Measurements from ENCODE around the gene RANBP3L. TPM values are rescaled to one million over a fixed set of nuclear protein-coding genes. Genes with fewer than 3 reads are reported as not detected.

The RANBP3L gene
- total RNA-seq, 6 experiments from 2014 or later: not detected

DNA sequence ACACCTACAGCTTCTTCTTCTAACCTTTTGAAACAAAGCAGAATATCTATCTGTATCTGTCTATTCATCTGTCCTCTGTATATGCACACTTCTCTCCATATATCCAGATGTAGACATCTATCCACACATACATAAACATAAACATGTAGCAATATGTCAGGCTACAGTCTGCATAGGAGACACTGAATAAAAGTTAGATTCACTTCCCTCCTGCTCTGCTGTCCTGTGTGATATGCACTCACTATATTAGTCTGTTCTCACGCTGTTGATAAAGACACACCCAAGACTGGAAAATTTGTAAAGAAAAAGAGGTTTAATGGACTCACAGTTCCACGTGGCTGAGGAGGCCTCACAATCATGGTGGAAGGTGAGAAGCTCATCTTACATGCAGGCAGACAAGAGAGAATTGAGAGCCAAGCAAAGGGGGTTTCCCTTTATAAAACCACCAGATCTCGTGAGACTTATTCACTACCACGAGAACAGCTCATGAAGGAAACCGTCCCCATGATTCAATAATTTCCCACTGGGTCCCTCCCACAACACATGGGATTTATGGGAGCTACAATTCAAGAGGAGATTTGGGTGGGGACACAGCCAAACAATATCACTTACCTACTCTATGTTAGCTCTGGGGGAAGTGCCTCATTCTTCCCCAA lies 24.1 kb downstream of the RANBP3L start:
- TF ChIP-seq, protein P1, sequence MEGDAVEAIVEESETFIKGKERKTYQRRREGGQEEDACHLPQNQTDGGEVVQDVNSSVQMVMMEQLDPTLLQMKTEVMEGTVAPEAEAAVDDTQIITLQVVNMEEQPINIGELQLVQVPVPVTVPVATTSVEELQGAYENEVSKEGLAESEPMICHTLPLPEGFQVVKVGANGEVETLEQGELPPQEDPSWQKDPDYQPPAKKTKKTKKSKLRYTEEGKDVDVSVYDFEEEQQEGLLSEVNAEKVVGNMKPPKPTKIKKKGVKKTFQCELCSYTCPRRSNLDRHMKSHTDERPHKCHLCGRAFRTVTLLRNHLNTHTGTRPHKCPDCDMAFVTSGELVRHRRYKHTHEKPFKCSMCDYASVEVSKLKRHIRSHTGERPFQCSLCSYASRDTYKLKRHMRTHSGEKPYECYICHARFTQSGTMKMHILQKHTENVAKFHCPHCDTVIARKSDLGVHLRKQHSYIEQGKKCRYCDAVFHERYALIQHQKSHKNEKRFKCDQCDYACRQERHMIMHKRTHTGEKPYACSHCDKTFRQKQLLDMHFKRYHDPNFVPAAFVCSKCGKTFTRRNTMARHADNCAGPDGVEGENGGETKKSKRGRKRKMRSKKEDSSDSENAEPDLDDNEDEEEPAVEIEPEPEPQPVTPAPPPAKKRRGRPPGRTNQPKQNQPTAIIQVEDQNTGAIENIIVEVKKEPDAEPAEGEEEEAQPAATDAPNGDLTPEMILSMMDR (IDR thresholded peaks at IDR 0.05): no peak
- H3K4me1 Mint-ChIP-seq (ENCODE audit: low read depth): peaks cover 6% of the 10 kb centered on the region; the same call in 1 of the 2 replicates
- H3K27me3 Mint-ChIP-seq (ENCODE audit: insufficient read depth): peaks cover 12% of the 10 kb centered on the region
- no peaks in the 10 kb centered on the region for H3K9me3 Mint-ChIP-seq
- no peak overlapping the region for H3K27ac Mint-ChIP-seq
- DNase-seq: no peak
- H3K36me3 Mint-ChIP-seq (ENCODE audit: low read depth): no peaks in the 10 kb centered on the region
- H3K4me3 Mint-ChIP-seq: no peak overlapping the region

DNA sequence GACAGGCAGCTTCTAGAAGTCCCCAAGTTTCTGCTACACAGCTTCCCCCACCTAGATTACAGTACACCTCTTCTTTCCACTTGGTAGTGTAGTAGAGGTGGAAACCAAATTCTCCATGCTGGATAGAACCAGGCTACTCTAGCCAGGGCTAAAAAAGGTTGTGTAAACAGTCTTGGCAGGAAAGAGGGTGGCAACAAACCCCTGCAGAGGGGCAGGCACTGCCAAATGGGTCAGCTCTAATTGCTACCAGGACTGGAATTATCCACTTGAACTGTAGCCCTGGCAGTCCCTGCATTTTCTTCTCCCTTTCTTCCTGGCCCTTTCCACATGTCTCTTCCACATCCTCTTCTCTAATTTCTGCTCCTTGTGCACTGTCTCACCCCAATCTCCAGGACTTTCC lies 24.8 kb downstream of the RANBP3L start:
- Mint-ChIP-seq H3K36me3 (ENCODE audit: low read depth) (no peaks in the 10 kb centered on the region), H3K27ac (no peak overlapping the region), H3K27me3 (ENCODE audit: insufficient read depth) (peaks cover 12% of the 10 kb centered on the region), H3K4me1 (ENCODE audit: low read depth) (peaks cover 6% of the 10 kb centered on the region; the same call in 1 of the 2 replicates), H3K9me3 (no peaks in the 10 kb centered on the region), H3K4me3 (no peak overlapping the region)
- DNase-seq: no peak
- TF ChIP-seq, protein P1 (IDR thresholded peaks at IDR 0.05): no peak

DNA sequence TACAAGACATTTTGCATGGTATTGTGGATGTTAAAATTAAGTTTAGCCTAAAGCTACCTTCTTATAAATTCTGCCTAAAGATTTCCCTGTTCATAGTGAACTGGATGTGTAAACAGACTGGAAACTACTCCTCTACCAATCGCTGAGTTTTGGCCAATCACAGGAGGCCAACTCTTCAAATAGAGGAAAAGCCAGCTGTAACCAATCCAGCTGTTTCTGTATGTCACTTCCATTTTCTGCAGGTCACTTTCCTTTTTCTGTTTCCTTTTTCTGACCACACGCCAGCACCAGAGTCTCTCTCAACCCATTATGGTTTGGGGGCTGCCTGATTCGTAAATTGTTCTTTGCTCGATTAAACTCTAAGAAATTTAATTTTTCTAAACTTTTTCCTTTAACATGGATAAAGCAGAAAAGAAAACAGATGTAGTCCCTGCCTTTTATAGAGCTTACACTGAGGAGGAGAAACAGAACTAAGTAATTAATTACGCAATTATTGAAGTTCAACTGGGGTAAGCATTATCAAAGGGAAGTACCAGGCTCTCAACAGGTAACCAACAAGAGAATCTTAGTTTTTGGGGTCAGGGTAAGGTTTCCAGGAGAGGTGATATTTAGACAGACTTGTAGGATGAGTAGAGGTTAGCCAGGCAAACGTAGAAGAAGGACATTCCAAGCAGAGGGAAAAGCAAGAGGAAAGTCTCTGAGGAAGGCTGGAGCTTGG lies 27.7 kb downstream of the RANBP3L start:
- no peaks in the 10 kb centered on the region for H3K36me3 Mint-ChIP-seq (ENCODE audit: low read depth)
- DNase-seq: no peak
- no peak overlapping the region for H3K27ac Mint-ChIP-seq
- TF ChIP-seq, protein P1 (IDR thresholded peaks at IDR 0.05): no peak
- H3K4me1 Mint-ChIP-seq (ENCODE audit: low read depth): peaks cover 4% of the 10 kb centered on the region; the same call in 1 of the 2 replicates
- no peaks in the 10 kb centered on the region for H3K9me3 Mint-ChIP-seq
- peaks cover 10% of the 10 kb centered on the region; the same call in 1 of the 2 replicates for H3K27me3 Mint-ChIP-seq (ENCODE audit: insufficient read depth)
- no peak overlapping the region for H3K4me3 Mint-ChIP-seq

DNA sequence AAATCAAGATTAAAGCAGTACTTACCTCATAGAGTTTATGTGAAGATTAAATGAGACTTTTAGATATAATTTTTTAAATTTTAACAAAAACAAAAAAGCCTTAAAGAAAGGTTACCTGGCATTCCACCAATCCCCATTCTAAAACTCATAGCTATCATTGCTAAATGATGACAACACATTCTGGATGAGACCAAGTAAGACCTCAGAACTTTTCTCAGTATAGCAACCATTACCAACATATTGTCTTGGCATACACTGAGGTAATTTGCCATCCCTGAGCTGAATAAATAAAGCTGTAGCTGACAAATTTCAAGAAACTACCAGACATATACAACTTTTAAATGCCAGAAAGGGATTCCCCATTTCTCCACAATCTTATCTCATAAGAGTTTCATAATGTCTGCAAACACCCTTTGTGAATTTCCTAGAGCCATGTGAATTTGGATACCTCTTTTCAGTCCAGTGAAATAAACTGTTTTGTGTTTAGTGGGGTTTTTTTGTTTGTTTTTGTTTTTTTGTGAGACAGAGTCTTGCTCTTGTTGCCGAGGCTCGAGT lies 29.5 kb downstream of the RANBP3L start:
- H3K9me3 Mint-ChIP-seq: no peaks in the 10 kb centered on the region
- no peaks in the 10 kb centered on the region for H3K4me1 Mint-ChIP-seq (ENCODE audit: low read depth)
- H3K27ac Mint-ChIP-seq: no peak overlapping the region
- no peak for DNase-seq
- no peak overlapping the region for H3K4me3 Mint-ChIP-seq
- TF ChIP-seq, protein P1 (IDR thresholded peaks at IDR 0.05): no peak
- peaks cover 6% of the 10 kb centered on the region; the same call in 1 of the 2 replicates for H3K27me3 Mint-ChIP-seq (ENCODE audit: insufficient read depth)
- no peaks in the 10 kb centered on the region for H3K36me3 Mint-ChIP-seq (ENCODE audit: low read depth)

DNA sequence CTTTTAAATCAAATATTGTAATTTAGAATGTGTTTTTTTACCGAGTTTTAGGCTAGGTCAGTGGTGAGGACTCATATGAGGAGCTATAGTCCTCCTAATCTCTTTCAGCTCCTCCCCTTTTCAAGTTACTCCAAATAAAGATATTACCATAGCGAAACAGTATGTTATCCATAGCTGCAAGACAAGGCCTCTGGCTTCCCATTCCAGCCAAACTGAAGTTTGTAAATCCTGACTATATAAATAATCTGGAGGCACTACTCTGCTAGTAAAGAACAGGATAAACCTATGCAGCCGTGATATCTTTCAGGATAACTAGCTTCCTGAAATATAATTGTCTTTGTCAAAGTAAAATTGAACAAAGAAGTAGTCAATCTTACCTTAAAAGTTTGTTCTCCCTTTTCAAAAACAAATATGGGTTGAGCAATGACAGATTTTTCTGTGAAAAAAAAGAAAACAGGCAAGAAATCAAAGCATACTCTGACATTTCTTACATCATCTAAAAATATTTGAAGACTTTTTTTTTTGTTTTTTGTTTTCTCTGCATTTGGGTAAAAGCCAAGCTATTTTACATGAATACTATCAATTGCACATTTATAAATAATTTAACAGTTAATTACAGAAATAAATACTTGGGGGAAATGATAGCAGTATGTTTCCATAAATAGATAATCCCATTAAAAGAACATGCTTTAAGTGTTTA lies 30.7 kb downstream of the RANBP3L start:
- H3K9me3 Mint-ChIP-seq: no peaks in the 10 kb centered on the region
- H3K27ac Mint-ChIP-seq: no peak overlapping the region
- DNase-seq: no peak
- H3K27me3 Mint-ChIP-seq (ENCODE audit: insufficient read depth): peaks cover 7% of the 10 kb centered on the region
- TF ChIP-seq, protein P1 (IDR thresholded peaks at IDR 0.05): no peak
- H3K4me3 Mint-ChIP-seq: no peak overlapping the region
- no peaks in the 10 kb centered on the region for H3K4me1 Mint-ChIP-seq (ENCODE audit: low read depth)
- H3K36me3 Mint-ChIP-seq (ENCODE audit: low read depth): no peaks in the 10 kb centered on the region
